Stomach smooth muscle (tissue), 2 donors: ENCODE results near the gene VPS36.

Source experiments
- H3K27ac ChIP-seq: one replicate; pipeline ENCODE4 v1.7.0; 2013; ENCODE audit warnings: mild to moderate bottlenecking, low read length, inconsistent platforms
- H3K27me3 ChIP-seq, 2 donors: one replicate each; pipeline ENCODE4 v1.7.0; 2013; ENCODE audit warnings: low read length in 2 of 2; ENCODE audit not compliant: insufficient read depth in 2 of 2, control insufficient read depth in 1 of 2
- H3K36me3 ChIP-seq, 2 donors: one replicate each; pipeline ENCODE4 v1.7.0; 2013; ENCODE audit warnings: low read length in 2 of 2; ENCODE audit not compliant: control insufficient read depth in 2 of 2, insufficient read depth in 2 of 2
- H3K4me1 ChIP-seq: one replicate; pipeline ENCODE4 v1.7.0; 2013; ENCODE audit warnings: low read length; ENCODE audit not compliant: control insufficient read depth, insufficient read depth
- H3K4me3 ChIP-seq, 2 donors: one replicate each; pipeline ENCODE4 v1.7.0; 2013; ENCODE audit warnings: low read length in 2 of 2
- H3K9ac ChIP-seq, 2 donors: one replicate each; pipeline ENCODE4 v1.7.0; 2013; ENCODE audit warnings: low read length in 2 of 2, mild to moderate bottlenecking in 1 of 2
- H3K9me3 ChIP-seq, 2 donors: one replicate each; pipeline ENCODE4 v1.7.0; 2013; ENCODE audit warnings: low read length in 2 of 2; ENCODE audit not compliant: control insufficient read depth in 2 of 2
- donor health status: healthy.
- donor health status: Pancreatic carcinoma.

VPS36 gene

DNA sequence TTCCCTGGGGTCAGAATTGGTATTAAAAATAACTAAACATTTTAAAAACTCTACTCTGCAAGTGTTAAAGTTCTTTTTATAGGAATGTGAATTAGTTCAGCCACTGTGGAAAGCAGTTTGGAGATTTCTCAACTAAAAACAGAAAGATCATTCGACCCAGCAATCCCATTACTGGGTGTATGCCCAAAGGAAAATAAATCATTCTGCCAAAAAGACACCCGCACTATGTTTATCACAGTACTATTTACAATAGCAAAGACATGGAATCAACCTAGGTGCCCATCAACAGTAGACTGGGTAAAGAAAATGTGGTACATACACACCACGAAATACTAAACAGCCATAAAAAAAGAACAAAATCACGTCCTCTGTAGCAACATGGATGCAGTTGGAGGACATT lies 43.8 kb downstream of the VPS36 start:
- Histone ChIP-seq H3K36me3 (peaks cover 0 to 3% of the 10 kb centered on the region in 2 donors), H3K4me3 (peak overlapping the region in 1 of 2 donors; percentile 70), H3K4me1 (peaks cover 15% of the 10 kb centered on the region), H3K9ac (no peak overlapping the region), H3K9me3 (no peaks in the 10 kb centered on the region), H3K27ac (no peak overlapping the region), H3K27me3 (peaks cover 12 to 16% of the 10 kb centered on the region in 2 donors)

DNA sequence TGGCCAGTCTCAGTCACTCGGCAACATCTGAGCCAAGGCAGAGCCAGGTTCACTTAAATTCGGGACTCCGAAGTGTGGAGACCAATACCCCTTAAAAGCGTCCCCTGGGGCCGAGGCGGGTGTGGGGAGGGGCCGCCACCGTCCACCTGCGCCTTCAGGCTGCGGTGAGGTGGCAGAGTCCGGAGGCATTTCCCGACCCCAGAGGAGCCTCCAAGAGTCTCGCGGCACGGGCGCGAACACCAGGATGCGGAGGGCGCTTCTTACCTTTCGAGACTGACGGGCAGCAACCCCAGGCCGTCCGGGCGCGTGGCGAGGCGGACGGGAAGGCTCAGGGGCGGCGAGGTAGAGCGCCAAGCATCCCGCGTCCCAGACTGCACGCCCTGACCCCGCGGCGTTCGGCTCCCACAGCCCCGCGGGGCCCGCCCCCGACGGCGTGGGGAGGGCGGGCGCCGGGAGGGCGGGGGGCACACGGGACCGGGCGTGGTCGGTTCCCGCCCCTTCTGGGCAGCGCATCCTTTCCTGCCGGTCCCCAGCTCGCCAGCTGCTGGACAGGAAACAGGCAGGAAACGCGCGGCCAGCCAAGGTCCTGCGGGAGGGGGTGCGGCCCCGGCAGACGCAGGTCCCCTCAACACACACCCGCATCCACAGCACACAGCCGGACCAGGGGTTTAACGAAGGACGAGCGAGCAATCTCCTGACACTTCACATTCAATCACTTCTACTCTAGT lies 44.5 kb downstream of the VPS36 start, which contains the start of gene THSD1:
THSD1 (minus strand) TSS at position 406 of the 728 bp plus-strand sequence. CDS start 3,572 bp downstream, outside the sequence.
- no peaks in the 10 kb centered on the region for H3K36me3 ChIP-seq
- H3K27ac ChIP-seq, result no peak within 1 kb of the TSS
- H3K27me3 ChIP-seq, result peaks cover 12 to 16% of the 10 kb centered on the region in 2 donors
- H3K4me1 ChIP-seq, result peaks cover 15% of the 10 kb centered on the region
- H3K9me3 ChIP-seq, result no peaks in the 10 kb centered on the region
- peak within 1 kb of the TSS; percentile 36 to 70 for H3K4me3 ChIP-seq
- H3K9ac ChIP-seq, result no peak within 1 kb of the TSS

DNA sequence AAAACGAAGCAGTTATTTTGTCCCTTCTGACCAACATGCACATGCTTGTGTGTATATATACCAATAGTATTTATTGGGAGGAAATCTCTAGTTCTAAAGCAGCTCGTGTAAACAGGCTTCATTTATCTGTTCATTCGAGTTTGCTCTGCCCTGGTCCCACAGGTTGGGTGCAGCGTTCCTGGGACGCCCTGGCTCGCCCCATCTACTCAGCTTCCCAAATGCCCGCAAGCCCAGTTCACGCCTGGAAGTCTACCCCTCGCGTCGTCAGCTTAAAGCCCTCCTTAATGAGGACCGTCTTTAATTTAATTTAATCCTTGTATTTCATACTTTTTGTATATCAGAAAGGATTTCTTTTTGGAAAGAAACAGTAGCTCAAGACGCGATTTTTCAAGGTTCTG lies 45.1 kb downstream of the VPS36 start:
- H3K27me3 ChIP-seq, result peaks cover 12 to 16% of the 10 kb centered on the region in 2 donors
- H3K36me3 ChIP-seq, result no peaks in the 10 kb centered on the region
- H3K9me3 ChIP-seq, result no peaks in the 10 kb centered on the region
- no peak overlapping the region for H3K9ac ChIP-seq
- peaks cover 15% of the 10 kb centered on the region for H3K4me1 ChIP-seq
- H3K27ac ChIP-seq, result no peak overlapping the region
- H3K4me3 ChIP-seq, result peak overlapping the region; percentile 3 to 70

DNA sequence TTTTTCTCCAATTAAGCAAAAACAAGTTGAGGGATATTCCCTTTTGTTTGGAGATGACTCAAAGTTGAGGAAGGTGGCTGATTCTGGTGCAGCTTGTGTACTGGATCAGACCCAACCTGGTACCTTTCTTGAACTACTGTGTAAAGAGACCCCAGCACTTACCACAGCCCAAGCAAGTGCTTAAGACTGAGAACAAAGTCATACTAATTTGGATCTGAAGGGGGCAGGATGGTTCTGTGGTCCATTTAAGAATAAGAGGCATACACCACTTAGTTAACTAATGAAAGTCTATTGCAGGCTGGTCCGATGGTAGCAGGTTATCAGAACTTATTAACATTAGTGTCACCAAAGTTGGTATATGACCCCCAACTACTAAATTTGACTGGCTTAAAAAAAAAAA lies 50.7 kb downstream of the VPS36 start:
- Histone ChIP-seq H3K27ac (no peak overlapping the region), H3K9ac (no peak overlapping the region), H3K36me3 (peaks cover 0 to 3% of the 10 kb centered on the region in 2 donors), H3K9me3 (no peaks in the 10 kb centered on the region), H3K27me3 (peaks cover 3 to 7% of the 10 kb centered on the region in 2 donors), H3K4me1 (peaks cover 3% of the 10 kb centered on the region), H3K4me3 (no peak overlapping the region)

DNA sequence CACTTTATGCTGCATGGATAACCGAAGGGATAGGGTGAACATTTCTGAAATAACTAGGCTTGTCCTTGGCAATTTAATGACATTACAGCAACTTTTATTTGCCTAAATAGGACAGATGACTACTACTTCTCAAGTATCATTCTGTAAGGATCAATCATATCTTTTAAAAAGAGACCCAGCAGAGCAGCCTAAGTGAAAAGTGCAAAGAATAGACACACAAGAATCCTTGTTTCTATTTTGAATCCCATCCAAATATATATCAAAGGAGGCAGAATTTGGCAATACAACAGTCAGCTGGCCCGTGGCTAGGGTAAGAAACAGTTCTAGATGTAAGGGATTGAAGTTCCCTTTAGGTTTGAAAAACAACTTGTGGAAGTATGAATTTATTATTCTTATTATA lies 51.4 kb downstream of the VPS36 start:
- H3K36me3 ChIP-seq, result peaks cover 0 to 3% of the 10 kb centered on the region in 2 donors
- H3K27ac ChIP-seq, result no peak overlapping the region
- no peak overlapping the region for H3K4me3 ChIP-seq
- H3K9me3 ChIP-seq, result no peaks in the 10 kb centered on the region
- H3K9ac ChIP-seq, result no peak overlapping the region
- H3K27me3 ChIP-seq, result peaks cover 0 to 1% of the 10 kb centered on the region in 2 donors
- H3K4me1 ChIP-seq, result peaks cover 2% of the 10 kb centered on the region

DNA sequence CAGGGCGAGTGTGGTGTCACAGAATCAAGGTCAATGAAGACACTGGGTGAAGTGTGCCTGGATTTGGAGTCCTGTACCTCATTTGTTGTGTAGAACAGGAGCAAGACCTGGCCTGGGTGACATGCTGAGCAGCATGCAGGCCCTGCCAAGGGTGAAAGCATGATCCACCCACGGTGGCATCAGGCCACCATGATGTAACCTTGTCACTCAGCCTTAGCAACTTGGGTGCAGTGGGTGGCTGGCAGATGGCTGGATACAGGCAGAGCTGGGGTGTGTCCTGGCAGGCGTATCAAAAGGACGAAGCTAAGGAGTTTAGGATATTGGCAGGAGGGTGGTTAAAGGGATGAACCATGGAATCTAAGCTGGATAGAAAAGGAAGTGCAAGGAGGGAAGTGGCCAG lies 54.7 kb downstream of the VPS36 start:
- H3K27ac ChIP-seq, result no peak overlapping the region
- H3K27me3 ChIP-seq, result no peaks in the 10 kb centered on the region
- no peaks in the 10 kb centered on the region for H3K4me1 ChIP-seq
- peaks cover 0 to 3% of the 10 kb centered on the region in 2 donors for H3K36me3 ChIP-seq
- no peak overlapping the region for H3K9ac ChIP-seq
- H3K9me3 ChIP-seq, result no peaks in the 10 kb centered on the region
- H3K4me3 ChIP-seq, result no peak overlapping the region

DNA sequence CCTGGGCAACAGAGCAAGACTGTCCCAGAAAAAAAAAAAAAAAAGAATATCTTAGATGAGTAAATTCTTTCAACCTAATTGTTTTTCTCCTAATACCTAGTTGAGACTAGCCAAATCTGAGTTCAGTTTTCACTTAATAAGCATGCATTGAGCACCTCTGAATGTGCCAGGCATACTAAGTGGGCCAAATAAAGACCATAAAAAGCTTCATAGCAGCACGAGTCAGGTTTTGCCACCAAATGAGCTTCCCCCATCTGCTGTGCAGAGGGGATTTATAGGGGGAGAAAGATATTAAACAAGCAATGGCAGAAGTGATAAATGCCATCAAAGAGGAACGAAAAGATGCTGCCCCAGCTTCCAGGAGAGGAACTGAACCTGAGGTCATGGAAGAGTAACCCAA lies 55.8 kb downstream of the VPS36 start:
- Histone ChIP-seq H3K36me3 (peaks cover 0 to 3% of the 10 kb centered on the region in 2 donors), H3K27me3 (no peaks in the 10 kb centered on the region), H3K4me3 (no peak overlapping the region), H3K9ac (no peak overlapping the region), H3K27ac (no peak overlapping the region), H3K9me3 (no peaks in the 10 kb centered on the region), H3K4me1 (no peaks in the 10 kb centered on the region)

DNA sequence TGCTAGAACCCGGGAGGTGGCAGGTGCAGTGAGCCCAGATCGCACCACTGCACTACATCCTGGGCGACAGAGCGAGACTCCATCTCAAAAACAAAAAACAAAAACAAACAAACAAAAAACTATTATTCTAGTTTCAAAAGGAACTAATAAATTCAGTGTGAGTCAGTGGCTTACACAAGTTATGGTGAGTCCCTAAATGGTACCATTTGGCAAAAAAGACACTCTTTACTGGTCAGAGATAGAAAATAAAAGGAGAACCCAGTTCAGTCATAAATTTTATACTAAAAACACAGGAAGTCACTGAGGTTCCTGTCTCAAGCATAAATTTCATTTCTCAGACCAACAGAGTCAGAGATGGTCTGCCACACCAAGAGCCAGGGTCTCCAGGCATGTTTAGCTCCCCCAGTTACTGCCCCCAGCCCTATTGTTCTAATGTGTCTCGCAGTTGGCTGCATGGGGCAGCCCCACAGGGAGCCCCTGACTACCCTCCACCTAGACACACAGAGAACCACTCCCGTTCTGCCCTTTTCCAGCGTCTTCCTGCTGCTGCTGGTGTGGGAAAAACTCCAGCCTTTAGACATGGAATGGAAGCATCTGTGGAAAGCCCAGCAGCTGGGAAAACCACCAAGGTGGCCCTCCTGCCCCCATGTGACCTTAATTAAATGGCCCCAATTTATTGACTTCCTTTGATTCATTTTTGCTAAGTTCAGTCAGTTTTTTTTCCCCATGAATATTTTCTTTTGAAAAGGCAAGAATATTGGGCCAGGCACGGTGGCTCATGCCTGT lies 56.7 kb downstream of the VPS36 start:
- H3K36me3 ChIP-seq, result peaks cover 0 to 3% of the 10 kb centered on the region in 2 donors
- no peaks in the 10 kb centered on the region for H3K27me3 ChIP-seq
- H3K9ac ChIP-seq, result no peak overlapping the region
- H3K4me1 ChIP-seq, result no peaks in the 10 kb centered on the region
- no peak overlapping the region for H3K27ac ChIP-seq
- no peak overlapping the region for H3K4me3 ChIP-seq
- no peaks in the 10 kb centered on the region for H3K9me3 ChIP-seq

DNA sequence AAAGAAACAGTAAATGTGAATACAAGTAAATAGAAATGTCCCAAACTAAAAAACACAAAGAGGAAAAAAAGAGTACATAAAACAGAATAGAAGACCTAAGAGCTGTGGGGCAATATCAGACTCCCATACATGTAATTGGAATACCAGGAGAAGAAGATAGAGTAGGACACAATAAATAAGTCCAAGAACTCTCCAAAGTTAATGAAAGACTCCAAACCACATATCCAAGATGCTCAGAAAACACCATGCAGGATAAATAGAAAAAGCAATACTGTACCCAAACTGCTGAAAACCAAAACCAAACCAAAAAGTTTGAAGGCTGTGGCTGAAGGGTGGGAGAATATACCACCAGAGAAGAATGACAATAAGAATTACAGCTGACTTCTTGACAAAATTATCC lies 62.7 kb downstream of the VPS36 start:
- no peaks in the 10 kb centered on the region for H3K9me3 ChIP-seq
- no peaks in the 10 kb centered on the region for H3K36me3 ChIP-seq
- H3K9ac ChIP-seq, result no peak overlapping the region
- no peaks in the 10 kb centered on the region for H3K27me3 ChIP-seq
- no peak overlapping the region for H3K27ac ChIP-seq
- H3K4me3 ChIP-seq, result no peak overlapping the region
- no peaks in the 10 kb centered on the region for H3K4me1 ChIP-seq

DNA sequence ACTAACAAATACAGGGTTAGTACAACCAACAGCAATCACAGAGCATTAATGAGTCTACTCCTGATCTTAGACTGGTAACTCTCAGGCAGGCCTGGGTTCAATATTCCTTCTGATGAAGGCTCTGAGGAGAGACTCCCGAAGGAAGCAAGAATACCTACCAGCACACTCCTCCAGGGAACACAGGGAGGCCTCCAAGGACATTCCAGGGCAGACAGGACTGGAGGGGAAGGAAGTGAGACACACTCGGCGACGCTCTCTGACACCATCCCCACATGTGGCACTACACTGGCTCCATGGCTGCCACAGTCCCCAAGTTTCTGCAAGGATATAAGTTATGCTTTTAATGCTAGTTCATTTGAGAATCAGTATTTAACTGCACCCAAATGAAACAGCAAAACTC lies 64.6 kb downstream of the VPS36 start:
- Histone ChIP-seq H3K27me3 (no peaks in the 10 kb centered on the region), H3K36me3 (no peaks in the 10 kb centered on the region), H3K4me3 (no peak overlapping the region), H3K9ac (no peak overlapping the region), H3K9me3 (peaks cover 0 to 2% of the 10 kb centered on the region in 2 donors), H3K27ac (no peak overlapping the region), H3K4me1 (no peaks in the 10 kb centered on the region)

DNA sequence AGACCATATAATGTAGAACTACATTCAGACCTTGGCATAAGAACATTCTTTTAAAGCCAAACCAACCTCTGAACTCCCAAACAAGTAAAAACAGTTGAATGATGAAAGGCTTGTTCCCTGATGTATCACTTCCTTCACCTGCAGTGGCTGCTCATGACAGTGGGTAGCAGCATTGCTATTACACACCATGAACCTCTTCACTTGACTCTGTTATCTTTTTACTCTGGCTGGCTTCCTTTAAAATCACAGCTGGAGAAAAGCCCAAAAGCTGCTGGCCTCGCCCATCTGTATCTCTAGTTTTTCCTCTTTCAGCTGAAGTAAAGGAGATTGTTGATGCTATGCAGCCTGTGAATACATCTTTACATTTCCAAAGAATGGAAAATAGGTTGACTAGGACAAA lies 67.1 kb downstream of the VPS36 start:
- no peak overlapping the region for H3K4me3 ChIP-seq
- no peaks in the 10 kb centered on the region for H3K36me3 ChIP-seq
- no peaks in the 10 kb centered on the region for H3K27me3 ChIP-seq
- no peak overlapping the region for H3K27ac ChIP-seq
- H3K4me1 ChIP-seq, result no peaks in the 10 kb centered on the region
- no peak overlapping the region for H3K9ac ChIP-seq
- H3K9me3 ChIP-seq, result peaks cover 0 to 2% of the 10 kb centered on the region in 2 donors
